Measurements from ENCODE around the gene PERP. TPM values are rescaled to one million over a fixed set of nuclear protein-coding genes. Genes with fewer than 3 reads are reported as not detected.

Gene PERP
- total and polyA plus RNA-seq, 4 donors: 14.7 to 57.8 (median 30.3) TPM

GRCh38 chr6:138117376-138117914 is 10.2 kb upstream of the PERP start (continued):
- TF ChIP-seq RXRA (IDR thresholded peaks at IDR 0.05) (no peak), CTCF (IDR thresholded peaks at IDR 0.05; ENCODE audit: low read depth, low read length, missing input control) (no peak), TAF1 (conservative IDR thresholded peaks at IDR 0.05) (no peak), MAX (IDR thresholded peaks at IDR 0.05) (no peak), FOXA1 (IDR thresholded peaks at IDR 0.05) (no peak), HNF4G (IDR thresholded peaks at IDR 0.05) (no peak), GABPA (IDR thresholded peaks at IDR 0.05 in 1 of 2, conservative IDR thresholded peaks at IDR 0.05 in 1 of 2) (no peak), RAD21 (IDR thresholded peaks at IDR 0.05) (no peak)

- Histone ChIP-seq H3K27me3 (ENCODE audit: control insufficient read depth in 4 of 4, insufficient read depth in 4 of 4, low read length in 3 of 4) (no peaks in the 10 kb centered on the region), H3K36me3 (ENCODE audit: control insufficient read depth in 4 of 4, insufficient read depth in 3 of 4, low read depth in 1 of 4, low read length in 3 of 4) (no peaks in the 10 kb centered on the region), H3K27ac (ENCODE audit: low read depth in 1 of 2, low read length in 2 of 2) (peak overlapping the region in 1 of 2 donors; percentile 52), H3K4me1 (ENCODE audit: control insufficient read depth in 4 of 4, insufficient read depth in 4 of 4, low read length in 3 of 4) (peaks cover 0 to 3% (median under 1%) of the 10 kb centered on the region in 4 donors), H3K4me3 (ENCODE audit: low read depth in 1 of 3, low read length in 3 of 3) (no peak overlapping the region), H3K9ac (ENCODE audit: low read depth in 1 of 2, low read length in 2 of 2) (no peak overlapping the region), H3K9me3 (ENCODE audit: control insufficient read depth in 4 of 4, low read length in 3 of 4) (no peaks in the 10 kb centered on the region)
- no peak for DNase-seq (ENCODE audit: low spot score)
- TF ChIP-seq ATF3 (IDR thresholded peaks at IDR 0.05) (no peak), FOXA2 (IDR thresholded peaks at IDR 0.05) (no peak), HNF4G (IDR thresholded peaks at IDR 0.05) (no peak), FOXA1 (IDR thresholded peaks at IDR 0.05) (no peak), YY1 (IDR thresholded peaks at IDR 0.05) (no peak), TAF1 (conservative IDR thresholded peaks at IDR 0.05) (no peak), HNF4A (conservative IDR thresholded peaks at IDR 0.05) (no peak), EGR1 (IDR thresholded peaks at IDR 0.05; ENCODE audit: low read depth in 2 of 2) (no peak), RAD21 (IDR thresholded peaks at IDR 0.05) (no peak), NR2F2 (IDR thresholded peaks at IDR 0.05) (no peak), GABPA (IDR thresholded peaks at IDR 0.05 in 1 of 2, conservative IDR thresholded peaks at IDR 0.05 in 1 of 2) (no peak), ZBTB33 (IDR thresholded peaks at IDR 0.05) (no peak), JUND (IDR thresholded peaks at IDR 0.05) (no peak)
- WGBS: 61% methylated on average over 3 of the region's 3 CpGs
Measured at GRCh38 chr6:138116661-138116999, 9.4 kb upstream of the PERP start.

GRCh38 chr6:138115877-138116660 is 8.8 kb upstream of the PERP start:
- peak; percentile 42 for TF ChIP-seq HNF4A (conservative IDR thresholded peaks at IDR 0.05)
- peak; percentile 3 for TF ChIP-seq MAX (IDR thresholded peaks at IDR 0.05)
- TF ChIP-seq RXRA (IDR thresholded peaks at IDR 0.05): peak in 1 of 2 donors; percentile 38
- peak; percentile 95 for TF ChIP-seq RAD21 (IDR thresholded peaks at IDR 0.05)
- no peak for TF ChIP-seq HNF4G (IDR thresholded peaks at IDR 0.05)
- TF ChIP-seq ZBTB33 (IDR thresholded peaks at IDR 0.05): no peak
- TF ChIP-seq GABPA (IDR thresholded peaks at IDR 0.05 in 1 of 2, conservative IDR thresholded peaks at IDR 0.05 in 1 of 2): no peak
- TF ChIP-seq CTCF (IDR thresholded peaks at IDR 0.05; ENCODE audit: low read depth, low read length, missing input control): peak; percentile 82
- Histone ChIP-seq H3K4me1 (ENCODE audit: control insufficient read depth in 4 of 4, insufficient read depth in 4 of 4, low read length in 3 of 4) (peaks cover 0 to 3% (median under 1%) of the 10 kb centered on the region in 4 donors), H3K27me3 (ENCODE audit: control insufficient read depth in 4 of 4, insufficient read depth in 4 of 4, low read length in 3 of 4) (no peaks in the 10 kb centered on the region), H3K27ac (ENCODE audit: low read depth in 1 of 2, low read length in 2 of 2) (peak overlapping the region in 1 of 2 donors; percentile 52), H3K9me3 (ENCODE audit: control insufficient read depth in 4 of 4, low read length in 3 of 4) (no peaks in the 10 kb centered on the region), H3K9ac (ENCODE audit: low read depth in 1 of 2, low read length in 2 of 2) (no peak overlapping the region), H3K4me3 (ENCODE audit: low read depth in 1 of 3, low read length in 3 of 3) (no peak overlapping the region), H3K36me3 (ENCODE audit: control insufficient read depth in 4 of 4, insufficient read depth in 3 of 4, low read depth in 1 of 4, low read length in 3 of 4) (no peaks in the 10 kb centered on the region)
- DNase-seq (ENCODE audit: low spot score): no peak
- 17% methylated on average over 13 of the region's 13 CpGs for WGBS
